Neural crest cell (in vitro differentiated cells): Measurements from ENCODE around the gene IL21R. TPM values are rescaled to one million over a fixed set of nuclear protein-coding genes. Genes with fewer than 3 reads are reported as not detected.
"Not testable (repeated sequence)": the region's sequence is repeated elsewhere in the genome, so short reads cannot be mapped to it uniquely, and the experiment has no call there.

Experiments
- DNase-seq: peaks from one replicate; pipeline ENCODE4 v3.0.0; 2021; ENCODE audit warnings: low read depth, mixed read lengths, low spot score
- H3K27ac Mint-ChIP-seq: one replicate; pipeline ENCODE4 v1.8.0; 2021; ENCODE audit warnings: mild to moderate bottlenecking, mixed read lengths; ENCODE audit not compliant: unreplicated experiment
- H3K27me3 Mint-ChIP-seq: 2 replicates; pipeline ENCODE4 v1.8.0; 2021; ENCODE audit warnings: low read depth, mild to moderate bottlenecking, mixed read lengths
- H3K36me3 Mint-ChIP-seq: 2 replicates; pipeline ENCODE4 v1.8.0; 2021; ENCODE audit warnings: low read depth, mild to moderate bottlenecking, mixed read lengths
- H3K4me1 Mint-ChIP-seq: 2 replicates; pipeline ENCODE4 v1.8.0; 2021; ENCODE audit warnings: mixed read lengths
- H3K4me3 Mint-ChIP-seq: one replicate; pipeline ENCODE4 v1.8.0; 2021; ENCODE audit warnings: mild to moderate bottlenecking, mixed read lengths
- H3K9me3 Mint-ChIP-seq: 2 replicates; pipeline ENCODE4 v1.8.0; 2021; ENCODE audit warnings: mixed read lengths
- CTCF ChIP-seq: fragments of 200-600 bp; sonication (generic); conservative IDR thresholded peaks from 2 replicates; pipeline ENCODE4 v1.5.0; 2021; ENCODE audit warnings: antibody characterized with exemption, mild to moderate bottlenecking
- total RNA-seq: library from RNA; stranded (reverse); gene quantifications from 2 replicates; pipeline ENCODE4 v1.2.1, GENCODE V29; 2021

IL21R gene
- total RNA-seq, 1 donor from 2014 or later = 0.79 TPM

- H3K4me1 Mint-ChIP-seq = no peaks in the 10 kb centered on the region
- no peak overlapping the region for H3K27ac Mint-ChIP-seq
- no peak for DNase-seq
- H3K4me3 Mint-ChIP-seq = no peak overlapping the region
- peaks cover 1% of the 10 kb centered on the region for H3K36me3 Mint-ChIP-seq
- H3K27me3 Mint-ChIP-seq = peaks cover 12% of the 10 kb centered on the region
- no peak for TF ChIP-seq CTCF
- peaks cover 9% of the 10 kb centered on the region for H3K9me3 Mint-ChIP-seq
Observed at GRCh38 chr16:27389272-27389961, 12.6 kb upstream of the IL21R start.

GRCh38 chr16:27390151-27390550 is 11.8 kb upstream of the IL21R start:
- TF ChIP-seq CTCF = no peak
- no peak for DNase-seq
- peaks cover 12% of the 10 kb centered on the region for H3K27me3 Mint-ChIP-seq

GRCh38 chr16:27392671-27393070 is 9.3 kb upstream of the IL21R start:
- H3K4me1 Mint-ChIP-seq = no peaks in the 10 kb centered on the region
- no peaks in the 10 kb centered on the region for H3K36me3 Mint-ChIP-seq
- H3K27me3 Mint-ChIP-seq = peaks cover 14% of the 10 kb centered on the region
- no peak overlapping the region for H3K27ac Mint-ChIP-seq
- DNase-seq = no peak
- no peak overlapping the region for H3K4me3 Mint-ChIP-seq
- TF ChIP-seq CTCF = no peak
- H3K9me3 Mint-ChIP-seq = peaks cover 11% of the 10 kb centered on the region

More at GRCh38 chr16:27390151-27390550, 11.8 kb upstream of the IL21R start:
- Mint-ChIP-seq H3K36me3 (no peaks in the 10 kb centered on the region), H3K4me3 (no peak overlapping the region), H3K27ac (no peak overlapping the region), H3K9me3 (peaks cover 11% of the 10 kb centered on the region), H3K4me1 (no peaks in the 10 kb centered on the region)

- Mint-ChIP-seq H3K4me3 (no peak overlapping the region), H3K36me3 (no peaks in the 10 kb centered on the region), H3K4me1 (no peaks in the 10 kb centered on the region), H3K27ac (no peak overlapping the region), H3K27me3 (peaks cover 12% of the 10 kb centered on the region), H3K9me3 (peaks cover 9% of the 10 kb centered on the region)
- no peak for TF ChIP-seq CTCF
- DNase-seq = no peak
Observed at GRCh38 chr16:27394516-27394915, 7.5 kb upstream of the IL21R start.

- H3K4me1 Mint-ChIP-seq, H3K4me3 Mint-ChIP-seq, H3K36me3 Mint-ChIP-seq, H3K27me3 Mint-ChIP-seq, H3K27ac Mint-ChIP-seq, DNase-seq, H3K9me3 Mint-ChIP-seq: not testable (repeated sequence)
Observed at GRCh38 chr16:27398341-27398893, 3.6 kb upstream of the IL21R start.
